Measurements from ENCODE around the gene TRIM43.
"Not testable (repeated sequence)": the region's sequence is repeated elsewhere in the genome, so short reads cannot be mapped to it uniquely, and the experiment has no call there.

Gene TRIM43

DNA sequence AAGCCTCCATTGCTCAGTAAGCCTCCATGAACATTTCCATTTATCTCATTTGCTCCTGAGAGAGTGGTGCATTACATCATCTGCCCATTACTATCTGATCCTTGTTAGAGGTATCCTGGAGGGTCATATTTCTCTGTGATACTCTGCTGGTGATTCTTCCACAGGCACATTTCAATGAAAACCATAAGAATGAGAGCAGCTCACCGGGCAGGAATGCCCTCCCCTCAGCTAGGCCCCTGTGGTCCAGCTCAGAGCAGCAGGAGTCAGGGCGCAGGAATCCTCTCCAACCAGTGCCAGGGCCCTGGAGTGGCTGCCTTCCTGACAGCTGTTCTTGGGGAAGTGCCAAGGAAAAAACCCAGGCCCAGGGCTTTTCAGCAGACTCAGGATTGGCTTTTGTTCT is 50.0 kb downstream of the TRIM43 start:
- DNase-seq (ENCODE audit: low read depth): not testable (repeated sequence)

- DNase-seq (ENCODE audit: low read depth): not testable (repeated sequence)
These were observed 50.6 kb downstream of the TRIM43 start for GRCh38 chr2:95642360-95642759.

DNA sequence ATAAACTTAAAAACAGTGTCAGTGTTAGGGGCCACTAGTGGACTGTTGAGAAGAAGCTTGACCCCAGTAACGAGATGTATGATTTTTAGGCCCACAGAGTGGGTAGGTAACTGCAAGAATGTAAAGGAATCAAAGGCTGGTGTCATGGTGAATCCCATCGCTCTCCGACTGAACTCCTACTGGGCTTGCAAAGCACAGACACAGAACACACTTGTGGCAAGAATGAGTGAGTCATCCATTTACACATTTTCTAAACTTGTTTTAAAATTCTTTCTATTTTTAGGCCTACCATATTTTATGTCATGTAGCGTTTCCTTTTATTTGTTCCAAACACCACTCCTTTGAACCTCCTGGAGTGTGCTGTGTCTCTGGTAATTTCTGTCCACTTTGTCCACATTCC is 51.1 kb downstream of the TRIM43 start:
- not testable (repeated sequence) for DNase-seq (ENCODE audit: low read depth)

- DNase-seq (ENCODE audit: low read depth): not testable (repeated sequence)
These were observed 53.5 kb downstream of the TRIM43 start for GRCh38 chr2:95645312-95645711.

DNA sequence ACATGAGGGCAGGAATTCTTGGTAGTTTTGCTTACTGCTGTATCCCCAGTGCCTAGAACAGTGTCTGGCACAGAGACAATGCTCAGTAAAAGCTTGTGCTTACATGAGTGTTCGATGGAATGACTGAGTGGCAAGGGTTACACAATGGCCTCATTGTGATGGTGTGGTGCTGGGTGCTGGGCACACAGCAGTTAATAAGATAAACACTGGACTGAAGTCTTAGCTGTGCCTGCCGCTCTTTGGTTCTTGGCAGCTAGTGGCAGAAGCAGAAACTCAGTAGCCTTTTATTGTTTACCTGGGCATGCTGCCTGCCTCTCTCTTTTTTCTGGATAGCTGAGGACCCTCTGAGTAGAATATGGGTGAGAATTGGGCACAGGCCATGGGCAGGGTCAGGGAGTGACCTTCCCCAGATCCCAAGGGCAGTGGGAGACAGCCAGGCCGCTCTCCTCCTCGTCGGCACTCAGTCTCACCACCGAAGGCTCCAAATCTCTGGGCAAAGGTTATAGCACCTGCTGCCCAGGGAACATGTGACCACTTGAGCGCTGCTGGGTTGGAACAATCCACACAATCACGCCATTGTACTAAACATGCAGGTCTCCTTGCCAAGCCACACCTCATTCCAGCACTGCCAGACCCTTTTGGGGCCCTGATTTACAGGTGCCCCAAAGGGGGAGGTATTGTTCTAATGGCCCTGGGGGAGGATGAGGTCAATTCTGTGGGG is 54.6 kb downstream of the TRIM43 start:
- DNase-seq (ENCODE audit: low read depth): not testable (repeated sequence)

GRCh38 chr2:95648894-95649544 is 57.2 kb downstream of the TRIM43 start:
- DNase-seq (ENCODE audit: low read depth): not testable (repeated sequence)
